Loucy (cell line): Measurements from ENCODE around the gene ATP1A1.

Experiments
- H2AFZ ChIP-seq: fragments of 200-600 bp; sonication (generic); 2 replicates; pipeline ENCODE4 v1.6.0; 2016; ENCODE audit warnings: antibody characterized with exemption, mild to moderate bottlenecking, low read length, moderate library complexity
- H3F3A ChIP-seq: fragments of 200-600 bp; 2 replicates; pipeline ENCODE4 v1.6.0; 2016; ENCODE audit warnings: antibody characterized with exemption, low read depth, mild to moderate bottlenecking
- H3K27me3 ChIP-seq: fragments of 200-600 bp; sonication (generic); 2 replicates; pipeline ENCODE4 v1.6.1; 2014; ENCODE audit warnings: low read length, mild to moderate bottlenecking; ENCODE audit not compliant: insufficient read depth, poor library complexity, severe bottlenecking
- H3K36me3 ChIP-seq: fragments of 200-600 bp; sonication (generic); 2 replicates; pipeline ENCODE4 v1.6.1; 2016; ENCODE audit warnings: low read length; ENCODE audit not compliant: insufficient read depth
- H3K4me1 ChIP-seq: fragments of 200-600 bp; sonication (generic); 2 replicates; pipeline ENCODE4 v1.5.1; 2014; ENCODE audit warnings: low read length, mild to moderate bottlenecking; ENCODE audit not compliant: insufficient read depth, poor library complexity, severe bottlenecking
- H3K4me2 ChIP-seq: fragments of 200-600 bp; sonication (generic); 2 replicates; pipeline ENCODE4 v1.6.0; 2014; ENCODE audit warnings: antibody characterized with exemption, low read length, low read depth, mild to moderate bottlenecking; ENCODE audit not compliant: poor library complexity, severe bottlenecking
- H3K4me3 ChIP-seq: fragments of 200-600 bp; sonication (generic); 2 replicates; pipeline ENCODE4 v1.5.1; 2014; ENCODE audit warnings: low read length, mild to moderate bottlenecking, mixed read lengths; ENCODE audit not compliant: poor library complexity, severe bottlenecking
- H3K79me2 ChIP-seq: fragments of 200-600 bp; sonication (generic); 2 replicates; pipeline ENCODE4 v1.6.1; 2014; ENCODE audit warnings: low read length; ENCODE audit not compliant: insufficient read depth
- H3K9ac ChIP-seq: fragments of 200-600 bp; sonication (generic); 2 replicates; pipeline ENCODE4 v1.6.0; 2014; ENCODE audit warnings: mild to moderate bottlenecking, low read depth, low read length, moderate library complexity; ENCODE audit not compliant: poor library complexity, severe bottlenecking
- H3K9me2 ChIP-seq: fragments of 200-600 bp; sonication (generic); replicated peaks from 2 replicates; pipeline ENCODE4 v1.6.1; 2016; ENCODE audit warnings: low read depth, low read length, mixed read lengths
- H3K9me3 ChIP-seq: fragments of 200-600 bp; sonication (generic); 2 replicates; pipeline ENCODE4 v1.6.1; 2014; ENCODE audit warnings: mild to moderate bottlenecking, antibody characterized with exemption, low read length, low read depth; ENCODE audit not compliant: insufficient read depth
- H4K20me1 ChIP-seq: fragments of 200-600 bp; sonication (generic); 2 replicates; pipeline ENCODE4 v1.6.0; 2014; ENCODE audit warnings: antibody characterized with exemption, low read length, mild to moderate bottlenecking; ENCODE audit not compliant: insufficient read depth, poor library complexity, severe bottlenecking
- EZH2phosphoT487 ChIP-seq: fragments of 200-600 bp; IDR thresholded peaks from 2 replicates; pipeline ENCODE4 v1.6.1; 2018; ENCODE audit warnings: antibody characterized with exemption, mild to moderate bottlenecking, moderate library complexity, borderline replicate concordance
- TF ChIP-seq, protein P1 (sequence below): fragments of 200-600 bp; sonication (generic); conservative IDR thresholded peaks from 2 replicates; pipeline ENCODE4 v1.5.1; 2014; ENCODE audit warnings: mild to moderate bottlenecking, antibody characterized with exemption, low read length

The ATP1A1 gene

DNA sequence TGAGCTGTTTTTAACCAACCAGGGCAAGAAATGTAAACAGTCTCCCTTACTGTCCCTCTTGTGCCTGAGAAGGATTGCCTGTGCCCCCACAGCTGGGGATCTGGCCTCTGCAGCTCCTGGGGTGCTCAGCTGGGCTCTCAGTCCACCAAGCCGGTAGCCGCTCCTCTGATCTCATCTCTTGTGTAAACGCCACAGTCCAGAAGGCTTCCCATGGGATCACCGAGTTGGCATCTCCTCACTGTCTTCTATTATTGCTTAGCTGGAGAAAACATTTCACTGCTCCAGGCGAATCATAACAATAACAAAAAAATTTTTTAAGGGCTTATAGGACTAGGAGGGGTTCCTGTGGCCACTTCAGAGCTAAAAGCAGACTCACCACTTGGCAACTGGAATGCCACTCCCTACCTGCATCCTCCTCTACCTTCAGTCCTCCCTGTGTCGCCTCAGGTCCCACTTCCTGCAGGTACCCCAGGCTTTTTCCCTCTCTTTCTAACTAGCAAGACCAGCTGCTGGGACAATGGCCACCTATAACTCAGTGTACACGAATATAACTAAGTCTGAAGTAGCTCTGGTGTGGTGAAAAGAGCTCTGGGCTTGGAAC lies 75.8 kb downstream of the ATP1A1 start:
- Histone ChIP-seq H3K4me2 (no peak overlapping the region), H3K9me3 (no peaks in the 10 kb centered on the region), H3K4me3 (no peak overlapping the region), H3K36me3 (no peaks in the 10 kb centered on the region), H4K20me1 (no peaks in the 10 kb centered on the region), H3K79me2 (no peaks in the 10 kb centered on the region), H2AFZ (no peak overlapping the region), H3K9ac (no peak overlapping the region), H3K9me2 (no peaks in the 10 kb centered on the region), H3K4me1 (no peaks in the 10 kb centered on the region), H3F3A (no peaks in the 10 kb centered on the region), H3K27me3 (no peaks in the 10 kb centered on the region)
- no peak for TF ChIP-seq EZH2phosphoT487
- TF ChIP-seq, protein P1, sequence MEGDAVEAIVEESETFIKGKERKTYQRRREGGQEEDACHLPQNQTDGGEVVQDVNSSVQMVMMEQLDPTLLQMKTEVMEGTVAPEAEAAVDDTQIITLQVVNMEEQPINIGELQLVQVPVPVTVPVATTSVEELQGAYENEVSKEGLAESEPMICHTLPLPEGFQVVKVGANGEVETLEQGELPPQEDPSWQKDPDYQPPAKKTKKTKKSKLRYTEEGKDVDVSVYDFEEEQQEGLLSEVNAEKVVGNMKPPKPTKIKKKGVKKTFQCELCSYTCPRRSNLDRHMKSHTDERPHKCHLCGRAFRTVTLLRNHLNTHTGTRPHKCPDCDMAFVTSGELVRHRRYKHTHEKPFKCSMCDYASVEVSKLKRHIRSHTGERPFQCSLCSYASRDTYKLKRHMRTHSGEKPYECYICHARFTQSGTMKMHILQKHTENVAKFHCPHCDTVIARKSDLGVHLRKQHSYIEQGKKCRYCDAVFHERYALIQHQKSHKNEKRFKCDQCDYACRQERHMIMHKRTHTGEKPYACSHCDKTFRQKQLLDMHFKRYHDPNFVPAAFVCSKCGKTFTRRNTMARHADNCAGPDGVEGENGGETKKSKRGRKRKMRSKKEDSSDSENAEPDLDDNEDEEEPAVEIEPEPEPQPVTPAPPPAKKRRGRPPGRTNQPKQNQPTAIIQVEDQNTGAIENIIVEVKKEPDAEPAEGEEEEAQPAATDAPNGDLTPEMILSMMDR: no peak

DNA sequence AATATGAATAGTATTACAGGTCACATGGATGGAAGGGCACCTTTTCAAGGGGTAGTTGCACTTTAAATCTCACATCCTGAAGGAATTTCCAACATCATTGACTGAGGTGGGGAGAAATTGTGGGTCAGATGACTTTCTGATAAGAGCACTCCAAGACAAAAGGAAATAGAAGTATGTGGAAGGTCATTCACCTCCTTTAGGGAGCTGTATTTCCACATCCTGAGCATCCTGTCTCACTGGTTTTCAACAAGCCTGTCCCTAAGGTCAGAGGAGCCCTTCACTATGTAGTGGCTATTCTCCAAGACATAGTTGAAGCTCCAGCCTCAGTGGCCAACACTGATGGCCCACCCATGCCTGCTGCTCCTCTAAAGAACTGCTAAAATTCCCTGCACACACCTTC lies 76.5 kb downstream of the ATP1A1 start:
- Histone ChIP-seq H3K9me2 (no peaks in the 10 kb centered on the region), H3K9ac (no peak overlapping the region), H2AFZ (no peak overlapping the region), H3K4me3 (no peak overlapping the region), H3K79me2 (no peaks in the 10 kb centered on the region), H3K9me3 (no peaks in the 10 kb centered on the region), H3F3A (no peaks in the 10 kb centered on the region), H3K36me3 (no peaks in the 10 kb centered on the region), H3K4me1 (no peaks in the 10 kb centered on the region), H3K27me3 (no peaks in the 10 kb centered on the region), H3K4me2 (no peak overlapping the region), H4K20me1 (no peaks in the 10 kb centered on the region)
- TF ChIP-seq, protein P1: no peak

DNA sequence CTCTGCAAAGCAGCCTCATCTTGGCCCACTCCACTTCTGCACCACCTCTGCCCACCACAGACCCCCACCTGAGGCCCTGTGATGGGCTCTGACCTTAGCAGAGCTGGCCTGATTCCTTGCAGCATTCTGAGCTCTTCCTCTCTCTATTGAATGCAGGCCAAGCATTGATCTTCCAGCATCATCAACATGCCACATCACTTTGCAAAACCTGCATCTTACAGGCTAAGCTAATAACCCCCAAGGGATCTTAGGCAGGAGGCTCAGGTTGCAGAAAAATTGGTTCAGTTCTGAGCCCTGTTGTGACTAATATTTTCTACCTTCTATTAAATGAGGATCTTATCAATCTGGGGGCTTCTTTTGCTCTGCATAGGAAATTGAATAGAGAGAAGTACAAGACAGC lies 78.7 kb downstream of the ATP1A1 start:
- no peaks in the 10 kb centered on the region for H3K36me3 ChIP-seq
- H3K4me2 ChIP-seq: no peak overlapping the region
- no peaks in the 10 kb centered on the region for H4K20me1 ChIP-seq
- no peak overlapping the region for H2AFZ ChIP-seq
- no peaks in the 10 kb centered on the region for H3K27me3 ChIP-seq
- no peaks in the 10 kb centered on the region for H3K9me3 ChIP-seq
- no peaks in the 10 kb centered on the region for H3K9me2 ChIP-seq
- H3F3A ChIP-seq: no peaks in the 10 kb centered on the region
- H3K9ac ChIP-seq: no peak overlapping the region
- H3K4me1 ChIP-seq: no peaks in the 10 kb centered on the region
- no peak overlapping the region for H3K4me3 ChIP-seq
- TF ChIP-seq, protein P1: no peak
- TF ChIP-seq EZH2phosphoT487: no peak
- H3K79me2 ChIP-seq: no peaks in the 10 kb centered on the region
